HL-60 (cell line): ENCODE data around the gene AGPAT4.

Experiments used
- DNase-seq, 2 experiments: peaks; one replicate each; pipeline ENCODE4 v3.0.0-alpha.2; 2010 to 2020; ENCODE audit warnings: low read depth in 1 of 2, low spot score in 1 of 2
- H3K27ac ChIP-seq: fragments of 250-450 bp; sonication (Bioruptor Pico); replicated peaks from 2 replicates; pipeline ENCODE4 v1.5.1; 2020; ENCODE audit warnings: mild to moderate bottlenecking, moderate library complexity
- H3K27me3 ChIP-seq: fragments of 250-450 bp; sonication (Bioruptor Pico); 2 replicates; pipeline ENCODE4 v1.5.1; 2021; ENCODE audit warnings: mild to moderate bottlenecking, moderate library complexity; ENCODE audit not compliant: insufficient read depth, poor library complexity, severe bottlenecking
- H3K4me3 ChIP-seq: replicated peaks from 2 replicates; pipeline ENCODE4 v1.5.1; 2011; ENCODE audit warnings: mild to moderate bottlenecking, control low read depth, low read length; ENCODE audit not compliant: insufficient read depth
- CTCF ChIP-seq: IDR thresholded peaks from one replicate; pipeline ENCODE4 v1.5.1; 2011; ENCODE audit warnings: low read length, control low read depth, inconsistent platforms; ENCODE audit not compliant: insufficient read depth
- GABPA ChIP-seq: IDR thresholded peaks from 2 replicates; pipeline ENCODE4 v1.6.1; 2012; ENCODE audit warnings: low read depth
- POLR2AphosphoS5 ChIP-seq: IDR thresholded peaks from 2 replicates; pipeline ENCODE4 v1.6.1; 2012; ENCODE audit warnings: low read depth
- REST ChIP-seq: IDR thresholded peaks from 2 replicates; pipeline ENCODE4 v1.6.1; 2012; ENCODE audit warnings: low read depth; ENCODE audit not compliant: insufficient replicate concordance
- SPI1 ChIP-seq: IDR thresholded peaks from 2 replicates; pipeline ENCODE4 v1.6.1; 2012; ENCODE audit warnings: low read depth, mild to moderate bottlenecking, borderline replicate concordance

AGPAT4 gene

GRCh38 chr6:161191007-161191406 is 82.9 kb downstream of the AGPAT4 start:
- DNase-seq, result no peak

DNA sequence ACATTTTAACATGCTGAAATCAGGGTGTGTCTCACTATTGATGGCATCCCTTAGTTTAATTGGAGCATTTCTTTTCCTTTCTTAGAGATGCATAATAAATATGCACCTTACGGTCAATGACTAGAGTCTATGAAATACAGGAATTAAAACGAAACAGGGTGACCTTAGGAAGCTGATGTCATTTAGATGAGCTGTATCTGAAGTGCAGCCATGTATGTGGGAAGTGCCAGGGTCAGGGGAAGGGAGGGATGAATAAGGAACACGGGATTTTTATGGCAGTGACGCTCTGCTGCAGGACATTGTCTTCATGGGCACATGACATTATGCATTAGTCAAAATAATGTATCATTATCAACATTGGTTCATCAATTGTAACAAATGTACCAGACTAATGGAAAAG is 84.0 kb downstream of the AGPAT4 start:
- H3K27me3 ChIP-seq, result no peaks in the 10 kb centered on the region
- DNase-seq, result no peak

More at GRCh38 chr6:161191007-161191406, 82.9 kb downstream of the AGPAT4 start:
- Histone ChIP-seq H3K27me3 (no peaks in the 10 kb centered on the region), H3K27ac (no peak overlapping the region), H3K4me3 (no peak overlapping the region)
- TF ChIP-seq POLR2AphosphoS5 (no peak), SPI1 (no peak), GABPA (no peak), REST (no peak), CTCF (no peak)

GRCh38 chr6:161188547-161189465 is 85.1 kb downstream of the AGPAT4 start:
- no peaks in the 10 kb centered on the region for H3K27me3 ChIP-seq
- no peak for TF ChIP-seq POLR2AphosphoS5
- no peak for TF ChIP-seq SPI1
- no peak for TF ChIP-seq GABPA
- TF ChIP-seq CTCF, result no peak
- no peak for TF ChIP-seq REST

More for the DNA sequence above, 84.0 kb downstream of the AGPAT4 start:
- TF ChIP-seq POLR2AphosphoS5, result no peak
- no peak for TF ChIP-seq GABPA
- TF ChIP-seq REST, result no peak
- Histone ChIP-seq H3K27ac (no peak overlapping the region), H3K4me3 (no peak overlapping the region)

More at GRCh38 chr6:161188547-161189465, 85.1 kb downstream of the AGPAT4 start:
- no peak overlapping the region for H3K27ac ChIP-seq
- no peak for DNase-seq
- H3K4me3 ChIP-seq, result no peak overlapping the region
